HCT116 (cell line): ENCODE data around the gene NAB2.
A peak's percentile ranks its signal among the peaks of the same experiment; 100 is the strongest.

ENCODE experiments used
- ATF3 ChIP-seq: IDR thresholded peaks from 2 replicates; pipeline ENCODE4 v1.6.1; 2012
- CEBPB ChIP-seq: IDR thresholded peaks from 2 replicates; pipeline ENCODE4 v1.6.1; 2012; ENCODE audit warnings: low read depth
- CTCF ChIP-seq, 3 experiments: fragments of 200-600 bp in 1 of 3; sonication (generic) in 1 of 3; IDR thresholded peaks in 2 of 3; conservative IDR thresholded peaks in 1 of 3; 2 replicates each; pipeline ENCODE4 v1.5.1; 2012 to 2017; ENCODE audit warnings: low read depth in 2 of 3, low read length in 2 of 3, antibody characterized with exemption in 1 of 3, borderline replicate concordance in 1 of 3, control low read depth in 1 of 3, mild to moderate bottlenecking in 1 of 3, mixed read lengths in 1 of 3, mixed run types in 1 of 3, moderate library complexity in 1 of 3; ENCODE audit not compliant: insufficient read depth in 1 of 3
- EZH2 ChIP-seq: fragments of 200-600 bp; sonication (generic); IDR thresholded peaks from 2 replicates; pipeline ENCODE4 v1.6.1; 2017; ENCODE audit warnings: antibody characterized with exemption, mixed run types
- EZH2phosphoT487 ChIP-seq: fragments of 200-600 bp; IDR thresholded peaks from 2 replicates; pipeline ENCODE4 v1.6.1; 2018; ENCODE audit warnings: antibody characterized with exemption, borderline replicate concordance
- POLR2A ChIP-seq: IDR thresholded peaks from 2 replicates; pipeline ENCODE4 v1.7.0; 2011; ENCODE audit warnings: borderline replicate concordance; ENCODE audit not compliant: insufficient read depth, insufficient read length; ENCODE audit errors: extremely low read depth
- RAD21 ChIP-seq: IDR thresholded peaks from 2 replicates; pipeline ENCODE4 v1.6.1; 2012; ENCODE audit warnings: low read depth, mild to moderate bottlenecking
- REST ChIP-seq: IDR thresholded peaks from 2 replicates; pipeline ENCODE4 v1.6.1; 2012; ENCODE audit warnings: low read depth
- SIN3A ChIP-seq: IDR thresholded peaks from 2 replicates; pipeline ENCODE4 v1.6.1; 2012; ENCODE audit warnings: low read depth
- YY1 ChIP-seq: IDR thresholded peaks from 2 replicates; pipeline ENCODE4 v1.6.1; 2011; ENCODE audit warnings: low read length, low read depth, moderate library complexity, mild to moderate bottlenecking; ENCODE audit not compliant: insufficient replicate concordance; ENCODE audit errors: extremely low read depth
- ZBTB33 ChIP-seq: IDR thresholded peaks from 2 replicates; pipeline ENCODE4 v1.6.1; 2011; ENCODE audit warnings: mild to moderate bottlenecking, low read length, moderate library complexity; ENCODE audit not compliant: insufficient replicate concordance; ENCODE audit errors: extremely low read depth
- ZFX ChIP-seq: fragments of 450-650 bp; IDR thresholded peaks from 2 replicates; pipeline ENCODE4 v1.6.1; 2017
- ZNF274 ChIP-seq: fragments of 200-500 bp; sonication (Bioruptor generic); IDR thresholded peaks from 2 replicates; pipeline ENCODE4 v1.6.1; 2014; ENCODE audit warnings: mild to moderate bottlenecking, low read depth, low read length, inconsistent platforms

DNA sequence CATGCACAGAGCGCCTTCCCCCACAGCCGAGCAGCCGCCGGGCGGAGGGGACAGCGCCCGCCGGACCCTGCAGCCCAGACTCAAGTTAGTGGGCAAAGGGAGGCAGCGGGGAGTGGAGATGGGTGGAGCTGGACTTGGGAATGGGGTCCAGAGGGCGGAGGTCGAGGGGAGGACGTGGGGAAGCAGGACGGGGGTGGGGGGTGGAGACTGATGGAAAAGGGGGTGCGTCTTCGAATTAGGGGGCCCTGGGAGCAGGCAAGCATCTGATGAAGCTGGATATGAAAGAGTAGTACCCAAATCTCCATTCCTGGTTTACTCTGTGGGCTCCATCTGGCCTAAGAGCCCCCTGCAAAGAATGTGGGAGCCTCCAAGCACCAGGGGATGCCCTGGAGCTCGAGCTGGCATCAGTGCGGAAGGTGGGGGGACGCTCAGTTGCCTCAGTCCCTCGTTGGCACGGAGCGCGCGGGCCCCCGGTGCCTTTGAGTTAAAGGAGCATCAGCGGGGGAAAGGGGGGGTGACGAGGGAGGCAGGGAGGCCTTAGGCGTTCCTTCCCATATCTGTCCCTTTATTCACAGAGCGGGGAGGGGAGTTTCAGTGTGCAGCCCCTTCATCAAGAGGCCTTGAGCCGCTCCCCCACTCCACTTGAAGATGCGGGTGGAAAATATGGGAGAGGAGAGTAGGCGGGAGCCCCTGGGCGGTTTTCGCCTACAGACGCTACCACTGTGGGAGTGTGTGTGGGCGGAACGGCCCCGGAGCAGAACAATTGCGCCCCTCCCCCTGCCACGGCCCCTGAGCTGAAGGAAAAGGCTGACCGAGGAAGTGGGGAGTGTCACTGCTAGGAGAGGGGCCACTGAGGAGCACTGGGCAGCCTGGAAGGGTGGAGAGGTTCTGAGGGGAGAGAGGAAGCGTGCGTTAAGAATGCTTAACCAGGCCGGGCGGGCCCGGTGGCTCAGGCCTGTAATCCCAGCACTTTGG lies 644 bp downstream of the NAB2 start:
- TF ChIP-seq CTCF (IDR thresholded peaks at IDR 0.05 in 2 of 3, conservative IDR thresholded peaks at IDR 0.05 in 1 of 3; ENCODE audit: borderline replicate concordance in 1 of 3, insufficient read depth in 1 of 3, low read depth in 2 of 3, low read length in 2 of 3), result no peak
- TF ChIP-seq YY1, result no peak
- TF ChIP-seq ZNF274, result no peak
- TF ChIP-seq CEBPB, result no peak
- no peak for TF ChIP-seq SIN3A
- TF ChIP-seq REST, result no peak
- no peak for TF ChIP-seq EZH2phosphoT487
- TF ChIP-seq POLR2A, result no peak
- 0 out of 2 replicates have a peak, but pooled peaks have one; percentile 20 for TF ChIP-seq ZFX
- TF ChIP-seq ATF3, result no peak
- TF ChIP-seq ZBTB33, result no peak
- TF ChIP-seq EZH2, result no peak
- no peak for TF ChIP-seq RAD21
